Epithelial cell of proximal tubule (primary cell): ENCODE measurements around the gene FGF1. TPM values are rescaled to one million over a fixed set of nuclear protein-coding genes. Genes with fewer than 3 reads are reported as not detected.

Source experiments
- DNase-seq: peaks from one replicate; pipeline ENCODE4 v3.0.0-alpha.2; 2011; ENCODE audit warnings: low read depth
- H3K4me3 ChIP-seq: 2 replicates; pipeline ENCODE4 v1.5.1; 2011; ENCODE audit warnings: low read depth, mild to moderate bottlenecking, low read length
- CTCF ChIP-seq: conservative IDR thresholded peaks from 2 replicates; pipeline ENCODE4 v1.5.1; 2012; ENCODE audit warnings: low read depth, mild to moderate bottlenecking, low read length
- total RNA-seq: library from RNA; depleted of rRNA; stranded (reverse); fragments of >200 nt; gene quantifications from 2 replicates; pipeline ENCODE4 v1.2.3, GENCODE V29; 2015

FGF1 gene
- 1.2 and 4.7 TPM in 2 replicates for total RNA-seq

GRCh38 chr5:142685418-142686209 lies at the start of gene FGF1:
TSS of gene FGF1 (minus strand) at chr5:142686090. CDS start at chr5:142614127, 71,963 bp downstream.
- no peak within 1 kb of the TSS for H3K4me3 ChIP-seq
- DNase-seq, result no peak

GRCh38 chr5:142727735-142728047 lies 41.8 kb upstream of the FGF1 start:
- no peak for DNase-seq
- no peak overlapping the region for H3K4me3 ChIP-seq
- TF ChIP-seq CTCF, result no peak

More at GRCh38 chr5:142685418-142686209, at the start of gene FGF1:
- no peak for TF ChIP-seq CTCF

GRCh38 chr5:142726188-142726731 lies 40.4 kb upstream of the FGF1 start:
- no peak for DNase-seq
- H3K4me3 ChIP-seq, result no peak overlapping the region
- TF ChIP-seq CTCF, result no peak

- no peak overlapping the region for H3K4me3 ChIP-seq
- no peak for DNase-seq
- TF ChIP-seq CTCF, result no peak
Observed at GRCh38 chr5:142725231-142726187, 39.6 kb upstream of the FGF1 start.

GRCh38 chr5:142724821-142725220 lies 38.9 kb upstream of the FGF1 start:
- H3K4me3 ChIP-seq, result no peak overlapping the region
- DNase-seq, result no peak
- TF ChIP-seq CTCF, result no peak

GRCh38 chr5:142722896-142723295 lies 37.0 kb upstream of the FGF1 start:
- DNase-seq, result no peak
- TF ChIP-seq CTCF, result no peak
- no peak overlapping the region for H3K4me3 ChIP-seq
